H1 (cell line): ENCODE data around the gene BRD2. TPM values are rescaled to one million over a fixed set of nuclear protein-coding genes. Genes with fewer than 3 reads are reported as not detected.

Experiments used
- CTCF ChIA-PET: fragments of 300-600 bp; sonication (Branson Sonifier 250); formaldehyde crosslinking; loops from one replicate; lab custom pipeline; 2021; ENCODE audit not compliant: partially characterized antibody; lab: Charles Lee
- POLR2A ChIA-PET: fragments of 300-600 bp; sonication (Branson Sonifier 250); formaldehyde crosslinking; loops from one replicate; lab custom pipeline; 2021; ENCODE audit warnings: inconsistent platforms; ENCODE audit not compliant: partially characterized antibody; lab: Charles Lee
- DNase-seq, 2 experiments: peaks; one replicate each; pipeline versions ENCODE4 v3.0.0 to v3.0.0-alpha.2; 2010 to 2022; ENCODE audit warnings: low spot score in 2 of 2, low read depth in 1 of 2, mixed read lengths in 1 of 2
- FAIRE-seq: peaks from 2 replicates; lab custom pipeline; 2011; peaks lifted over from hg19 to GRCh38; lab: Jason Lieb, UNC
- H2AFZ ChIP-seq: 2 replicates; pipeline ENCODE4 v1.8.1; 2012; ENCODE audit warnings: low read length, inconsistent platforms
- H2AK5ac ChIP-seq: 2 replicates; pipeline ENCODE4 v1.6.1; 2013; ENCODE audit warnings: low read depth, low read length
- H2BK120ac ChIP-seq: replicated peaks from 2 replicates; pipeline ENCODE3; 2013; ENCODE audit warnings: low read depth, low read length, inconsistent platforms
- H2BK12ac ChIP-seq: 2 replicates; pipeline ENCODE4 v1.6.1; 2013; ENCODE audit warnings: low read depth, low read length
- H2BK15ac ChIP-seq: 2 replicates; pipeline ENCODE4 v1.6.1; 2013; ENCODE audit warnings: low read length
- H2BK20ac ChIP-seq: 2 replicates; pipeline ENCODE4 v1.6.1; 2013; ENCODE audit warnings: low read length
- H2BK5ac ChIP-seq: 2 replicates; pipeline ENCODE4 v1.6.1; 2013; ENCODE audit warnings: low read depth, low read length
- H3K14ac ChIP-seq: 2 replicates; pipeline ENCODE4 v1.6.1; 2013; ENCODE audit warnings: inconsistent platforms; ENCODE audit not compliant: insufficient read length
- H3K18ac ChIP-seq: 2 replicates; pipeline ENCODE4 v1.6.1; 2013; ENCODE audit warnings: low read length; ENCODE audit errors: extremely low read depth
- H3K23ac ChIP-seq: 2 replicates; pipeline ENCODE4 v1.6.1; 2013; ENCODE audit warnings: inconsistent platforms; ENCODE audit not compliant: insufficient read length
- H3K23me2 ChIP-seq: 2 replicates; pipeline ENCODE4 v1.6.1; 2013; ENCODE audit warnings: low read depth, low read length
- H3K27ac ChIP-seq: 2 replicates; pipeline ENCODE4 v1.6.1; 2011; ENCODE audit warnings: low read depth, low read length, inconsistent platforms
- H3K27me3 ChIP-seq, 4 experiments: replicated peaks in 1 of 4; 1 replicate in 1 of 4; 2 replicates in 3 of 4; pipeline versions ENCODE4 v1.6.1 to v1.8.1; 2011 to 2013; ENCODE audit warnings: low read length in 3 of 4, mild to moderate bottlenecking in 3 of 4, inconsistent platforms in 2 of 4, mixed read lengths in 2 of 4, moderate library complexity in 1 of 4; ENCODE audit not compliant: control insufficient read depth in 3 of 4, insufficient read depth in 3 of 4; ENCODE audit errors: extremely low read depth in 1 of 4
- H3K36me3 ChIP-seq, 4 experiments: 2 replicates each; pipeline versions ENCODE4 v1.6.1 to v1.8.1; 2011 to 2013; ENCODE audit warnings: mild to moderate bottlenecking in 4 of 4, low read length in 3 of 4, moderate library complexity in 2 of 4, control low read depth in 1 of 4, inconsistent platforms in 1 of 4; ENCODE audit not compliant: insufficient read depth in 4 of 4, control insufficient read depth in 2 of 4
- H3K4ac ChIP-seq: replicated peaks from 2 replicates; pipeline ENCODE3; 2013; ENCODE audit warnings: low read length, low read depth, mixed read lengths, inconsistent platforms; ENCODE audit not compliant: insufficient read length
- H3K4me1 ChIP-seq, 4 experiments: replicated peaks in 1 of 4; 1 replicate in 1 of 4; 2 replicates in 3 of 4; pipeline versions ENCODE4 v1.6.1 to v1.8.1; 2011 to 2013; ENCODE audit warnings: low read length in 3 of 4, inconsistent platforms in 2 of 4, mixed read lengths in 1 of 4; ENCODE audit not compliant: insufficient read depth in 4 of 4, control insufficient read depth in 3 of 4
- H3K4me2 ChIP-seq, 2 experiments: 2 replicates each; pipeline versions ENCODE4 v1.6.1 to v1.8.1; 2011 to 2013; ENCODE audit warnings: low read depth in 2 of 2, low read length in 2 of 2, control low read depth in 1 of 2, inconsistent platforms in 1 of 2, mild to moderate bottlenecking in 1 of 2; ENCODE audit not compliant: insufficient read depth in 1 of 2
- H3K4me3 ChIP-seq, 4 experiments: fragments of 200-600, 300-600 bp in 1 of 4; sonication (generic), shearing (Covaris generic), sonication (Bioruptor Twin) in 1 of 4; 2 replicates each; pipeline versions ENCODE4 v1.5.1 to v1.8.1; 2011 to 2016; ENCODE audit warnings: low read length in 4 of 4, low read depth in 3 of 4, control low read depth in 2 of 4, inconsistent platforms in 2 of 4, mild to moderate bottlenecking in 2 of 4, mixed read lengths in 1 of 4, moderate library complexity in 1 of 4; ENCODE audit not compliant: insufficient read depth in 2 of 4; ENCODE audit errors: extremely low read depth in 1 of 4
- H3K56ac ChIP-seq: replicated peaks from 2 replicates; pipeline ENCODE3; 2013; ENCODE audit warnings: low read depth, mild to moderate bottlenecking, mixed read lengths, low read length, inconsistent platforms; ENCODE audit not compliant: insufficient read length
- H3K79me1 ChIP-seq: 2 replicates; pipeline ENCODE4 v1.6.1; 2013; ENCODE audit warnings: low read depth, low read length, control low read depth
- H3K79me2 ChIP-seq, 2 experiments: 2 replicates each; pipeline versions ENCODE4 v1.6.1 to v1.8.1; 2012 to 2013; ENCODE audit warnings: low read length in 2 of 2, mild to moderate bottlenecking in 2 of 2, inconsistent platforms in 1 of 2; ENCODE audit not compliant: insufficient read depth in 2 of 2, control insufficient read depth in 1 of 2
- H3K9ac ChIP-seq, 4 experiments: replicated peaks in 1 of 4; 1 replicate in 1 of 4; 2 replicates in 3 of 4; pipeline versions ENCODE4 v1.6.1 to v1.8.1; 2011 to 2013; ENCODE audit warnings: low read depth in 3 of 4, low read length in 3 of 4, control low read depth in 2 of 4, mild to moderate bottlenecking in 2 of 4, moderate library complexity in 2 of 4, inconsistent platforms in 1 of 4; ENCODE audit errors: extremely low read depth in 1 of 4
- H3K9me3 ChIP-seq, 2 experiments: 2 replicates each; pipeline versions ENCODE4 v1.6.1 to v1.8.1; 2012 to 2013; ENCODE audit warnings: mild to moderate bottlenecking in 2 of 2, moderate library complexity in 2 of 2, control low read depth in 1 of 2, inconsistent platforms in 1 of 2, low read depth in 1 of 2, low read length in 1 of 2, mixed read lengths in 1 of 2; ENCODE audit not compliant: insufficient read depth in 2 of 2
- H4K20me1 ChIP-seq, 2 experiments: replicated peaks in 1 of 2; 2 replicates each; pipeline versions ENCODE3 to v1.8.1; 2011 to 2013; ENCODE audit warnings: inconsistent platforms in 2 of 2, low read length in 2 of 2, mild to moderate bottlenecking in 1 of 2; ENCODE audit not compliant: insufficient read depth in 2 of 2, control insufficient read depth in 1 of 2
- H4K5ac ChIP-seq: 2 replicates; pipeline ENCODE4 v1.6.1; 2013; ENCODE audit warnings: low read length, low read depth, mixed read lengths, inconsistent platforms; ENCODE audit not compliant: insufficient read length
- H4K8ac ChIP-seq: 2 replicates; pipeline ENCODE4 v1.8.0; 2013; ENCODE audit warnings: mild to moderate bottlenecking, moderate library complexity, low read length, inconsistent platforms; ENCODE audit not compliant: insufficient read depth; ENCODE audit errors: extremely low read depth
- H4K91ac ChIP-seq: replicated peaks from 2 replicates; pipeline ENCODE3; 2013; ENCODE audit warnings: low read length, mixed read lengths, inconsistent platforms; ENCODE audit not compliant: insufficient read length
- KDM5A ChIP-seq: fragments of 200-600 bp; IDR thresholded peaks from 2 replicates; pipeline ENCODE4 v1.7.1; 2012; ENCODE audit warnings: mild to moderate bottlenecking, low read length, inconsistent platforms, mixed read lengths
- RNF2 ChIP-seq: fragments of 200-900, 300-1000 bp; sonication (generic); IDR thresholded peaks from 2 replicates; pipeline ENCODE4 v1.7.1; 2016; ENCODE audit warnings: borderline replicate concordance, low read depth, mild to moderate bottlenecking, antibody characterized with exemption, low read length; ENCODE audit not compliant: poor library complexity, severe bottlenecking; ENCODE audit errors: missing control alignments
- SP1 ChIP-seq: IDR thresholded peaks from 2 replicates; pipeline ENCODE4 v1.6.1; 2011; ENCODE audit warnings: low read depth, low read length
- TBP ChIP-seq: IDR thresholded peaks from 2 replicates; pipeline ENCODE4 v1.6.1; 2011; ENCODE audit warnings: low read depth, low read length, improper control_type of control experiment
- ZNF274 ChIP-seq: IDR thresholded peaks from 2 replicates; pipeline ENCODE4 v1.7.0; 2012; ENCODE audit warnings: low read length, borderline replicate concordance; ENCODE audit errors: extremely low read depth
- WGBS, 2 experiments: shearing (Covaris generic) in 1 of 2; methylation state at CpG; one replicate each; pipeline versions ENCODE4 v1.1.6 to v1.1.7; 2013 to 2015; ENCODE audit warnings: low lambda C conversion rate in 2 of 2, mixed read lengths in 2 of 2, inconsistent platforms in 1 of 2, low coverage in 1 of 2, missing lambda C conversion rate in 1 of 2; ENCODE audit not compliant: insufficient replicate concordance in 2 of 2, insufficient coverage in 1 of 2, insufficient read length in 1 of 2; ENCODE audit errors: extremely low coverage in 1 of 2, missing lambda C conversion rate in 1 of 2; 5-methylcytosine and 5-hydroxymethylcytosine counted together
- polyA plus RNA-seq, 7 experiments: library from polyadenylated mRNA; depleted of rRNA in 3 of 7; stranded (reverse) in 5 of 7; unstranded in 2 of 7; fragments of >200 nt in 5 of 7; fragments of 200-250 nt in 2 of 7; gene quantifications; 1 replicate in 5 of 7; 2 replicates in 1 of 7; 4 replicates in 1 of 7; pipeline versions ENCODE4 v1.2.1 to v1.2.3, GENCODE V29; 2011 to 2013; ENCODE audit warnings: missing spikeins in 2 of 7, mixed read lengths in 2 of 7
- total RNA-seq: library from RNA; stranded (reverse); fragmentation: NEBNext Ultra II Directional; extraction: Animal tissue kit (Norgen Biotek cat#: 25700); gene quantifications from 2 replicates; pipeline ENCODE4 v1.2.1, GENCODE V29; 2021

The BRD2 gene
- total and polyA plus RNA-seq, 2 of the 8 experiments (the other 6 are each of a cell fraction or from before 2014, with no cell fraction given) = 132 to 185 TPM

GRCh38 chr6:33015798-33016197 is 47.4 kb downstream of the BRD2 start:
- no peak overlapping the region for H3K18ac ChIP-seq
- no peak overlapping the region for H2BK120ac ChIP-seq
- no peak overlapping the region for H3K14ac ChIP-seq
- no peak overlapping the region for H2AK5ac ChIP-seq
- H3K9me3 ChIP-seq = no peaks in the 10 kb centered on the region
- H3K79me2 ChIP-seq = no peaks in the 10 kb centered on the region
- H4K8ac ChIP-seq = peak overlapping the region; percentile 48; the same call in 1 of the 2 replicates
- DNase-seq = no peak
- H3K56ac ChIP-seq = no peak overlapping the region
- no peak overlapping the region for H3K9ac ChIP-seq
- no peak overlapping the region for H2BK12ac ChIP-seq
- 0 out of 2 replicates have a peak overlapping the region, but pooled peaks have one; percentile 43 for H2AFZ ChIP-seq
- H4K91ac ChIP-seq = no peak overlapping the region
- no peaks in the 10 kb centered on the region for H3K27me3 ChIP-seq
- no peaks in the 10 kb centered on the region for H3K23me2 ChIP-seq
- H3K4me2 ChIP-seq = no peak overlapping the region
- no peak for FAIRE-seq
- H3K23ac ChIP-seq = no peak overlapping the region
- H3K4me1 ChIP-seq = peaks cover 0 to 4% (median 1%) of the 10 kb centered on the region in 4 experiments; a peak in 2 of 7 replicates
- H3K79me1 ChIP-seq = no peaks in the 10 kb centered on the region
- POLR2A ChIA-PET = interaction anchor here (1.4 to 2.7 kb wide), 3 partner anchors 65 to 260 kb away, joined by 3 to 19 read pairs (median 3); partner anchors contain the start of genes RPS18 and VPS52
- no peaks in the 10 kb centered on the region for H4K20me1 ChIP-seq
- H3K4ac ChIP-seq = no peak overlapping the region
- no peak overlapping the region for H3K27ac ChIP-seq
- WGBS, 2 experiments = 76 to 100% methylated on average over 1 to 11 of the region's 11 CpGs
- no peaks in the 10 kb centered on the region for H3K36me3 ChIP-seq
- CTCF ChIA-PET = interaction anchor here (0.9 to 8.2 kb wide), 22 partner anchors 11 to 231 kb away, joined by 3 to 118 read pairs (median 6); partner anchors contain the start of gene HLA-DPA1
- no peak overlapping the region for H2BK15ac ChIP-seq
- H2BK20ac ChIP-seq = no peak overlapping the region
- H2BK5ac ChIP-seq = no peak overlapping the region
- H3K4me3 ChIP-seq = no peak overlapping the region
- no peak overlapping the region for H4K5ac ChIP-seq
- TF ChIP-seq RNF2 = no peak
- no peak for TF ChIP-seq KDM5A
- TF ChIP-seq SP1 = no peak
- no peak for TF ChIP-seq ZNF274
- TF ChIP-seq TBP = no peak
